Right lobe of liver (tissue), 6 donors: ENCODE data around the gene CIITA. TPM values are rescaled to one million over a fixed set of nuclear protein-coding genes. Genes with fewer than 3 reads are reported as not detected.

ENCODE experiments used
- ATAC-seq, 4 donors: fragments of 200-7000 bp; cut with Tn5 transposase; one replicate each; pipeline ENCODE4 v1.9.1; 2020; ENCODE audit warnings: mild to moderate bottlenecking in 4 of 4, moderate library complexity in 4 of 4
- DNase-seq, 3 donors: peaks; one replicate each; pipeline ENCODE4 v3.0.0-alpha.2; 2020
- H3K27ac ChIP-seq, 3 donors: fragments of 200-600 bp; one replicate each; pipeline ENCODE4 v1.8.0; 2022
- H3K27me3 ChIP-seq, 2 donors: fragments of 200-600 bp; one replicate each; pipeline ENCODE4 v1.8.0; 2022
- H3K36me3 ChIP-seq, 4 donors: fragments of 200-600 bp; sonication (generic) in 1 of 4; one replicate each; pipeline versions ENCODE4 v1.5.1 to v1.8.0; 2017 to 2022; ENCODE audit warnings: control low read depth in 1 of 4
- H3K4me1 ChIP-seq, 4 donors: fragments of 200-600 bp; sonication (generic) in 1 of 4; one replicate each; pipeline versions ENCODE4 v1.5.1 to v1.8.0; 2017 to 2022; ENCODE audit warnings: control low read depth in 1 of 4
- H3K4me3 ChIP-seq, 3 donors: fragments of 200-600 bp; one replicate each; pipeline ENCODE4 v1.8.0; 2022
- H3K9me3 ChIP-seq, 4 donors: fragments of 200-600 bp; sonication (generic) in 1 of 4; one replicate each; pipeline versions ENCODE4 v1.5.1 to v1.8.0; 2017 to 2022; ENCODE audit warnings: control low read depth in 1 of 4
- CTCF ChIP-seq, 4 donors: fragments of 200-600 bp in 3 of 4; fragments of 450-650 bp in 1 of 4; IDR thresholded peaks; one replicate each; pipeline versions ENCODE4 v1.5.1 to v1.8.0; 2016 to 2022; ENCODE audit warnings: antibody characterized with exemption in 4 of 4, mild to moderate bottlenecking in 2 of 4
- POLR2A ChIP-seq: fragments of 450-650 bp; IDR thresholded peaks from one replicate; pipeline ENCODE4 v1.6.1; 2017; ENCODE audit warnings: antibody characterized with exemption, mild to moderate bottlenecking
- WGBS: methylation state at CpG from one replicate; pipeline ENCODE4 v1.1.6; 2018; ENCODE audit warnings: low coverage, low lambda C conversion rate; ENCODE audit not compliant: insufficient coverage; ENCODE audit errors: missing lambda C conversion rate; 5-methylcytosine and 5-hydroxymethylcytosine counted together
- intact Hi-C, 2 donors: fragments of 100-400 bp; cut with DNase I; formaldehyde crosslinking; loops; one replicate each; pipeline versions ENCODE4 v1.11.2 to v1.14.1; 2022
- total RNA-seq, 6 experiments: library from RNA; depleted of rRNA in 2 of 6; stranded (reverse); fragments of >200 nt in 2 of 6; fragmentation: NEBNext Ultra II Directional in 3 of 6; extraction: Animal tissue kit (Norgen Biotek cat#: 25700) in 3 of 6; gene quantifications; one replicate each; pipeline versions ENCODE4 v1.1.0 to v1.2.4, GENCODE V29; 2016 to 2023
- donor health status: DM: no; HTN: yes; CAD: no.
- donor health status: DM: no; HTN: no; CAD: no.
- donor health status: DM: no; HTN: no; CAD: no.
- donor health status: DM: no; HTN: yes; CAD: no.
- donor health status: DM: no; HTN: yes; CAD: no.

Gene CIITA
- total RNA-seq, 6 experiments from 2014 or later: 0.95 to 6.4 (median 3.3) TPM

- Histone ChIP-seq H3K27ac (no peak overlapping the region), H3K9me3 (no peaks in the 10 kb centered on the region), H3K27me3 (no peaks in the 10 kb centered on the region), H3K4me3 (no peak overlapping the region), H3K4me1 (peaks cover 0 to 12% (median 3%) of the 10 kb centered on the region in 4 donors), H3K36me3 (no peaks in the 10 kb centered on the region)
- TF ChIP-seq POLR2A (no peak), CTCF (IDR thresholded peaks at IDR 0.05) (no peak)
- DNase-seq: peak in 2 of 3 donors; percentile 10 to 27
- no peak for ATAC-seq
- intact Hi-C loops: no loop called here
- WGBS: 44% methylated on average over 3 of the region's 8 CpGs
These were observed 507 bp downstream of the CIITA start for GRCh38 chr16:10877472-10877946.

DNA sequence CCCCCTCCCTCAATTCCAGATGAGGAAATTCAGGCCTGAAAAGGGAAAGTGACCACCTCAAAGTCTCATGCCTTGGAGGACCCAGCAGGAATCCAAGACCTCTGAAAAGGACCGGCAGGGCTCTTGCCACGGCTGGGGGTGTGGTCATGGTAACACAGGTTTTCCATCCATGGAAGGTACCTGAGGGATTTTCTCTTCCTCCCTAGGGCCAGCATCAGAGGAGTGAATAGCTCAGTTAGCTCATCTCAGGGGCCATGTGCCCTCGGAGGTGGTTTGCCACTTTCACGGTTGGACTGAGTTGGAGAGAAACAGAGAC, 1.3 kb downstream of the CIITA start:
- Histone ChIP-seq H3K27me3 (no peaks in the 10 kb centered on the region), H3K4me3 (peak overlapping the region; percentile 60 to 68 (median 64)), H3K36me3 (no peaks in the 10 kb centered on the region), H3K27ac (peak overlapping the region in 1 of 3 donors; percentile 6), H3K9me3 (no peaks in the 10 kb centered on the region), H3K4me1 (peaks cover 0 to 17% (median 3%) of the 10 kb centered on the region in 4 donors)
- intact Hi-C loops: no loop called here
- TF ChIP-seq CTCF (IDR thresholded peaks at IDR 0.05) (no peak), POLR2A (no peak)
- ATAC-seq: no peak
- no peak for DNase-seq
- no CpG with 5 or more reads among the region's 4 CpGs for WGBS

DNA sequence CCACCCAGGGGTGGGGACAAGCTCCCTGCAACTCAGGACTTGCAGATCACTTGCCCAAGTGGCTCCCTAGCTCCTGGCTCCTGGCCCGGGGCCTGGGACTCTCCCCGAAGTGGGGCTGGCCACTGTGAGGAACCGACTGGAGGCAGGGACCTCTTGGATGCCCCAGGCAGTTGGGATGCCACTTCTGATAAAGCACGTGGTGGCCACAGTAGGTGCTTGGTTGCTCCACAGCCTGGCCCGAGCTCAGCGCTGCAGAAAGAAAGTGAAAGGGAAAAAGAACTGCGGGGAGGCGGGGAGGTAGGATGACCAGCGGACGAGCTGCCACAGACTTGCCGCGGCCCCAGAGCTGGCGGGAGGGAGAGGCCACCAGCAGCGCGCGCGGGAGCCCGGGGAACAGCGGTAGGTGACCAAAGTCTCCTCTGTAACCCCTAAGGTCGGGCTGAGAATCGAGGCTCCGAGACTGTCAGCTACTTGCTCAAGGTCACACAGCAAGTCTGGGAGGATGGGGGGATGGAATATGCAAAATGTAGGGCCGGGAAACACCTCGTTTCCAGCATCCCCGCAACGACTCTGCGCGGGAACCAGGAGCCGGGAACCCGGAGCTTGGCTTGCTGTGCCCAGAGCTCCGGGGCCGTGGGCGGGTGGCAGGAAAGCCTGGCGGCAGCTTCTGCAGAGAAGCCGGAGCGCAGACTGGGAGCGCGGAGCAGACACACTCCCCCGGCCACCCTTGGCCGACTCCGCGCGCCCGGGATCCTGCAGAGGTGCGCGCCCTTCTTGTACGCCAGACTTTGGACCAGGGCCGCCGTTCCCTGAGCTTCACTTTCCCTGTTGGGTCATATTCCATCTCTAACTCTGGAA, 1.9 kb downstream of the CIITA start:
- Histone ChIP-seq H3K36me3 (no peaks in the 10 kb centered on the region), H3K27me3 (no peaks in the 10 kb centered on the region), H3K27ac (peak overlapping the region; percentile 6 to 9 (median 6)), H3K9me3 (no peaks in the 10 kb centered on the region), H3K4me1 (peaks cover 0 to 17% (median 3%) of the 10 kb centered on the region in 4 donors), H3K4me3 (peak overlapping the region; percentile 60 to 68 (median 64))
- DNase-seq: peak; percentile 79 to 85 (median 81)
- intact Hi-C loops: no loop called here
- TF ChIP-seq CTCF (IDR thresholded peaks at IDR 0.05): no peak
- peak; percentile 35 for TF ChIP-seq POLR2A
- WGBS: 0% methylated on average over 3 of the region's 49 CpGs
- peak; percentile 89 to 94 (median 91) for ATAC-seq

DNA sequence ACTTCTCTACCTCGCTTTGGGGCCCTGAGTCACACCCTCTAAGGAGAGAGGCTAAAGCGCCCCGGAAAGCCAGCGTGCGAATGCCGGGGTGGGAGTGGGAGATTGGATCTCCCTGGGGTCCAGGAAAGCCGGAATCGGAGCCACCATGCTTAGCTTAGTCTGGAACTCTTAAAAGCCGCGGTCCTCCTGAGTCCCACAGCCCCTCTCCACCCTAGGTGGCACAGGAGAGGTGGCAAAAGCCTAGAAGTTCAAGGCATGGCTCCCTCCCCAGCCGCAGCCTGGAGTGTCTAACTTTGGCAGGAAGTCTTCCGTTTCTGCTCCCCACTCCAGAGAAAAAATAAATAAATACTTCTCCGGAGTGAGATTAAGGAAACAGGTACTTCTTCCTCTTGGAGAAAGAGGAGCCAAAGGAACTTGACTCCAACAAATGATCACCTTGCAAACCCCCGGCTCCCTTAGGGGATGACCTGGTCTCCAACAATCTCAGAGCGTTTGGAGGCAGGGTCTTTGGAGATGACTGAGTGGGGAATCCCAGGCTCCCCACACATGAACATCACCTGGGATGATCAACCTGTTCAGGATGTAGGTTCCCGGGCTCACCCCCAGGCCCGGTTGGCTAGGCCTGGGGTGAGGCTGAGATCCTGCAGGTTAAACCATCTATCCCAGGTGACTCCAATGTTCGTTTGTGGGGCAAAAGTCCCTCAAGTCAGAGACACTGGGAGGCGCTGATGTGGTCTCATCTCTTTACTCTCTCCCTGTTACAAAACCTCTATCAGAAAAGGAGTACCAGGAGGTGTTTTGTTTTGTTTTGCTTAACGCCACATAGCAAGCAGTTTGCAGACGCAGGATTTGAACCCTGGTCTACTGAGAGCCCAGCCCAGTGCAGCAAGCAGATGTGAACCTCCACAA, 2.9 kb downstream of the CIITA start:
- Histone ChIP-seq H3K4me3 (peak overlapping the region; percentile 60 to 68 (median 64)), H3K27me3 (no peaks in the 10 kb centered on the region), H3K36me3 (no peaks in the 10 kb centered on the region), H3K27ac (peak overlapping the region in 1 of 3 donors; percentile 6), H3K9me3 (no peaks in the 10 kb centered on the region), H3K4me1 (peaks cover 0 to 17% (median 3%) of the 10 kb centered on the region in 4 donors)
- WGBS: 32% methylated on average over 10 of the region's 21 CpGs
- ATAC-seq (no peak), DNase-seq (peak in 2 of 3 donors; percentile 14 to 24)
- intact Hi-C loops: no loop called here
- TF ChIP-seq CTCF (IDR thresholded peaks at IDR 0.05) (no peak), POLR2A (no peak)
